Measurements from ENCODE around the gene MTHFD2L. TPM values are rescaled to one million over a fixed set of nuclear protein-coding genes. Genes with fewer than 3 reads are reported as not detected.

Gene MTHFD2L
- total and polyA plus RNA-seq, 2 of the 8 experiments (the other 6 are each of a cell fraction or from before 2014, with no cell fraction given), result 5.4 to 15.0 TPM

DNA sequence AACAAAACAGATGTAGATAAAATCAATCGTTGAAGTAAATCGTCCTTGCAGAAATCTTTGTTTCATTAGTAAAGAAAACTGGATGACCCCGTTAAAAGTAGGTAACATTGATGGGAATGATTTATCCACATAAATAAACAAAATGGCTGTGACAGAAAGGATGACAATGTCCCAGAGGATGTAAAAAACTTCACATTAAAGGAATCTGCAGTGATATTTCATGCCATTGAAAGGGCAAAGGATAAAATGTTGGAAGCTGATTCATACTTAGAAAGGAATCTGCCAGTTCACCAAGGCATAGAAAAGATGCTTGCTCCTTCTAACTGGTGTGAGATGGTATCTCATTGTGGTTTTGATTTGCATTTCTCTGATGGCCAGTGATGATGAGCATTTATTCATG, 126.1 kb downstream of the MTHFD2L start:
- Histone ChIP-seq H2AFZ (ENCODE audit: low read length) (no peak overlapping the region), H3K4ac (replicated peaks; ENCODE audit: insufficient read length, low read depth, low read length) (no peak overlapping the region), H2BK15ac (ENCODE audit: low read length) (no peak overlapping the region), H3K18ac (ENCODE audit: extremely low read depth, low read length) (no peak overlapping the region), H3K14ac (ENCODE audit: insufficient read length) (no peak overlapping the region), H4K8ac (ENCODE audit: extremely low read depth, insufficient read depth, low read length) (no peak overlapping the region), H4K20me1 (replicated peaks in 1 of 2; ENCODE audit: control insufficient read depth in 1 of 2, insufficient read depth in 2 of 2, low read length in 2 of 2) (no peaks in the 10 kb centered on the region), H2BK120ac (replicated peaks; ENCODE audit: low read depth, low read length) (no peak overlapping the region), H2BK12ac (ENCODE audit: low read depth, low read length) (no peak overlapping the region), H3K9me3 (ENCODE audit: insufficient read depth in 2 of 2, low read depth in 1 of 2, low read length in 1 of 2) (no peaks in the 10 kb centered on the region), H2BK5ac (ENCODE audit: low read depth, low read length) (no peak overlapping the region), H3K27me3 (replicated peaks in 1 of 4; ENCODE audit: control insufficient read depth in 3 of 4, extremely low read depth in 1 of 4, insufficient read depth in 3 of 4, low read length in 3 of 4) (no peaks in the 10 kb centered on the region), H2BK20ac (ENCODE audit: low read length) (no peak overlapping the region), H3K23ac (ENCODE audit: insufficient read length) (no peak overlapping the region), H3K4me3 (ENCODE audit: extremely low read depth in 1 of 4, insufficient read depth in 2 of 4, low read depth in 3 of 4, low read length in 4 of 4) (no peak overlapping the region), H4K91ac (replicated peaks; ENCODE audit: insufficient read length, low read length) (no peak overlapping the region), H2AK5ac (ENCODE audit: low read depth, low read length) (no peak overlapping the region), H3K56ac (replicated peaks; ENCODE audit: insufficient read length, low read depth, low read length) (no peak overlapping the region), H3K9ac (replicated peaks in 1 of 4; ENCODE audit: extremely low read depth in 1 of 4, low read depth in 3 of 4, low read length in 3 of 4) (no peak overlapping the region), H3K4me2 (ENCODE audit: insufficient read depth in 1 of 2, low read depth in 2 of 2, low read length in 2 of 2) (no peak overlapping the region), H4K5ac (ENCODE audit: insufficient read length, low read depth, low read length) (no peak overlapping the region), H3K27ac (ENCODE audit: low read depth, low read length) (no peak overlapping the region), H3K36me3 (ENCODE audit: control insufficient read depth in 2 of 4, insufficient read depth in 4 of 4, low read length in 3 of 4) (no peaks in the 10 kb centered on the region), H3K4me1 (replicated peaks in 1 of 4; ENCODE audit: control insufficient read depth in 3 of 4, insufficient read depth in 4 of 4, low read length in 3 of 4) (no peaks in the 10 kb centered on the region), H3K79me1 (ENCODE audit: low read depth, low read length) (no peaks in the 10 kb centered on the region), H3K79me2 (ENCODE audit: control insufficient read depth in 1 of 2, insufficient read depth in 2 of 2, low read length in 2 of 2) (no peaks in the 10 kb centered on the region), H3K23me2 (ENCODE audit: low read depth, low read length) (no peaks in the 10 kb centered on the region)
- DNase-seq (ENCODE audit: low read depth in 1 of 2, low spot score in 2 of 2) (no peak), FAIRE-seq (no peak)
- 87% methylated on average over 3 of the region's 3 CpGs; no CpG with 5 or more reads in 1 of the 2 experiments for WGBS, 2 experiments (ENCODE audit: extremely low coverage in 1 of 2, insufficient coverage in 1 of 2, insufficient read length in 1 of 2, insufficient replicate concordance in 2 of 2, low coverage in 1 of 2, low lambda C conversion rate in 2 of 2, missing lambda C conversion rate in 1 of 2)
- POLR2A ChIA-PET (ENCODE audit: partially characterized antibody), result no interaction called here
- CTCF ChIA-PET (ENCODE audit: partially characterized antibody), result no interaction called here
- no peak for TF ChIP-seq SRF (IDR thresholded peaks at IDR 0.05; ENCODE audit: low read depth, low read length)
- TF ChIP-seq TCF12 (IDR thresholded peaks at IDR 0.05; ENCODE audit: low read depth, low read length), result no peak
- TF ChIP-seq GTF2F1 (IDR thresholded peaks at IDR 0.05; ENCODE audit: borderline replicate concordance, low read depth, low read length), result no peak
- TF ChIP-seq, protein P1, sequence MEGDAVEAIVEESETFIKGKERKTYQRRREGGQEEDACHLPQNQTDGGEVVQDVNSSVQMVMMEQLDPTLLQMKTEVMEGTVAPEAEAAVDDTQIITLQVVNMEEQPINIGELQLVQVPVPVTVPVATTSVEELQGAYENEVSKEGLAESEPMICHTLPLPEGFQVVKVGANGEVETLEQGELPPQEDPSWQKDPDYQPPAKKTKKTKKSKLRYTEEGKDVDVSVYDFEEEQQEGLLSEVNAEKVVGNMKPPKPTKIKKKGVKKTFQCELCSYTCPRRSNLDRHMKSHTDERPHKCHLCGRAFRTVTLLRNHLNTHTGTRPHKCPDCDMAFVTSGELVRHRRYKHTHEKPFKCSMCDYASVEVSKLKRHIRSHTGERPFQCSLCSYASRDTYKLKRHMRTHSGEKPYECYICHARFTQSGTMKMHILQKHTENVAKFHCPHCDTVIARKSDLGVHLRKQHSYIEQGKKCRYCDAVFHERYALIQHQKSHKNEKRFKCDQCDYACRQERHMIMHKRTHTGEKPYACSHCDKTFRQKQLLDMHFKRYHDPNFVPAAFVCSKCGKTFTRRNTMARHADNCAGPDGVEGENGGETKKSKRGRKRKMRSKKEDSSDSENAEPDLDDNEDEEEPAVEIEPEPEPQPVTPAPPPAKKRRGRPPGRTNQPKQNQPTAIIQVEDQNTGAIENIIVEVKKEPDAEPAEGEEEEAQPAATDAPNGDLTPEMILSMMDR (IDR thresholded peaks at IDR 0.05; ENCODE audit: control extremely low read depth in 1 of 3, insufficient read depth in 1 of 3, low read depth in 1 of 3, low read length in 3 of 3), result no peak
- no peak for TF ChIP-seq SIX5 (IDR thresholded peaks at IDR 0.05; ENCODE audit: low read depth, low read length)
- no peak for TF ChIP-seq TAF1 (IDR thresholded peaks at IDR 0.05; ENCODE audit: low read depth, low read length)
- TF ChIP-seq NRF1 (IDR thresholded peaks at IDR 0.05; ENCODE audit: low read depth, low read length), result no peak
- TF ChIP-seq CHD2 (IDR thresholded peaks at IDR 0.05; ENCODE audit: low read length), result no peak
- TF ChIP-seq POU5F1 (IDR thresholded peaks at IDR 0.05; ENCODE audit: low read depth, low read length), result no peak
- TF ChIP-seq, protein P2, sequence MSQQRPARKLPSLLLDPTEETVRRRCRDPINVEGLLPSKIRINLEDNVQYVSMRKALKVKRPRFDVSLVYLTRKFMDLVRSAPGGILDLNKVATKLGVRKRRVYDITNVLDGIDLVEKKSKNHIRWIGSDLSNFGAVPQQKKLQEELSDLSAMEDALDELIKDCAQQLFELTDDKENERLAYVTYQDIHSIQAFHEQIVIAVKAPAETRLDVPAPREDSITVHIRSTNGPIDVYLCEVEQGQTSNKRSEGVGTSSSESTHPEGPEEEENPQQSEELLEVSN (IDR thresholded peaks at IDR 0.05), result no peak
- no peak for TF ChIP-seq RBBP5 (IDR thresholded peaks at IDR 0.05; ENCODE audit: borderline replicate concordance, low read depth, low read length)
- TF ChIP-seq EP300 (IDR thresholded peaks at IDR 0.05; ENCODE audit: borderline replicate concordance in 1 of 2, low read depth in 2 of 2, low read length in 2 of 2), result no peak

All from H1 (cell line).